Activated naive CD8-positive, alpha-beta T cell treated with anti-CD3 and anti-CD28 coated beads, Interleukin-2, amount 10 ng/mL, durations not matched to agents 7 days and 5 days (primary cell): ENCODE results near the gene GIMAP6. TPM values are rescaled to one million over a fixed set of nuclear protein-coding genes. Genes with fewer than 3 reads are reported as not detected.
"Not testable (repeated sequence)": the region's sequence is repeated elsewhere in the genome, so short reads cannot be mapped to it uniquely, and the experiment has no call there.

Experiments used
- ATAC-seq: fragments of 150-1000 bp; cut with Tn5 transposase; one replicate; pipeline ENCODE4 v1.10.0; 2021; ENCODE audit warnings: low read depth, moderate library complexity
- POLR2A ChIA-PET: fragments of 350-600 bp; sonication (Branson Sonifier 250); formaldehyde crosslinking; loops from one replicate; lab custom pipeline; 2021; ENCODE audit warnings: antibody characterized with exemption; lab: Charles Lee
- DNase-seq: peaks from one replicate; pipeline ENCODE4 v3.0.0; 2021
- H3K27ac Mint-ChIP-seq: one replicate; pipeline ENCODE4 v1.8.0; 2022; ENCODE audit warnings: mild to moderate bottlenecking, mixed read lengths
- H3K27me3 Mint-ChIP-seq: one replicate; pipeline ENCODE4 v1.8.0; 2022; ENCODE audit warnings: mild to moderate bottlenecking, moderate library complexity, mixed read lengths
- H3K36me3 Mint-ChIP-seq: one replicate; pipeline ENCODE4 v1.8.0; 2021; ENCODE audit warnings: mild to moderate bottlenecking, mixed read lengths
- H3K4me1 Mint-ChIP-seq: one replicate; pipeline ENCODE4 v1.8.0; 2021; ENCODE audit warnings: mixed read lengths
- H3K4me3 Mint-ChIP-seq: one replicate; pipeline ENCODE4 v1.8.0; 2022; ENCODE audit warnings: mild to moderate bottlenecking, moderate library complexity, mixed read lengths
- H3K9me3 Mint-ChIP-seq: one replicate; pipeline ENCODE4 v1.8.0; 2021; ENCODE audit warnings: mixed read lengths
- total RNA-seq, 2 experiments: library from RNA; stranded (reverse); gene quantifications; one replicate each; pipeline ENCODE4 v1.2.3, GENCODE V29; 2021

Gene GIMAP6
- total RNA-seq, 2 experiments from 2014 or later: 124 to 130 TPM

DNA sequence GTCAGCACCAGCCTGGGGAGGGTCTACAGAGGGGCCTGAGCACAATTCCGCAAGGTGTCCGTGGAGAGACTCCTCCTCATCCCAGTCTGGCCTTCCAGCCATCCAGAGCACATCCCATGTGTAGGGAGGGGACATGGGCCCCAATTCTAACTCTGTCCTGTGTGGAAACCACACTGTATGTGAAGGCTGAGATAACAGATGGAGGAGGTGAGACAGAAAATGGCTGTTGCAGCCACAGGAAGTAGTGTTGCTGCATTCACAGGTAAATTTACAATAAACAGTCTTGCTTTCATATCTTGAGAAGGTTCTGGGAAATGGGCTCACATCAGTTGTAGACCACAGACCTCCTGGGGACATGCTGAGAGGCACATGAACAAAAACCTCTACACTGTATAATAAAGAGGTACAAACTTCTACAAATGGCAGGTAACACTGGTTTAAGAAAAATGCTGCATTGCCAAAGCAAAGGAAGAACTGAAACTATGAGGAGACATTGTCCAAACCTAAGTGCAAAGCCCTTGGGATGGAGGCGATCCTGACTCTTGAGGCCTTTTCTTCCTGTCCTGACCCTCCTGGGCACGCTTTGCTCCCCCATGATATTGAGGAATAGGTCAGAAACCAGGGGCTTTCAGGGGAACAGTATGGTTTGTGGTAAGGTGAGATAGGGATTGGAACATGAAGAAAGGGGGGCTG, 31.8 kb upstream of the GIMAP6 start:
- DNase-seq (peak; percentile 58), ATAC-seq (peak; percentile 63)
- peak overlapping the region; percentile 67 for H3K4me3 Mint-ChIP-seq
- H3K27ac Mint-ChIP-seq: peak overlapping the region; percentile 89
- H3K4me1 Mint-ChIP-seq: peaks cover 73% of the 10 kb centered on the region
- POLR2A ChIA-PET: interaction anchor here (0.8 to 5.3 kb wide), 5 partner anchors 22 to 213 kb away, joined by 3 to 42 read pairs (median 3); partner anchors contain the start of genes GIMAP4 and GIMAP8
- H3K36me3 Mint-ChIP-seq: peaks cover 28% of the 10 kb centered on the region
- H3K27me3 Mint-ChIP-seq: no peaks in the 10 kb centered on the region
- H3K9me3 Mint-ChIP-seq: peaks cover 8% of the 10 kb centered on the region

GRCh38 chr7:150662821-150663220, 30.6 kb upstream of the GIMAP6 start:
- H3K27me3 Mint-ChIP-seq, H3K9me3 Mint-ChIP-seq, ATAC-seq, POLR2A ChIA-PET, DNase-seq: not testable (repeated sequence)
- H3K36me3 Mint-ChIP-seq: peaks cover 30% of the 10 kb centered on the region
- peak overlapping the region; percentile 53 for H3K4me3 Mint-ChIP-seq
- peak overlapping the region; percentile 89 for H3K27ac Mint-ChIP-seq
- peaks cover 65% of the 10 kb centered on the region for H3K4me1 Mint-ChIP-seq

GRCh38 chr7:150660939-150661613, 28.9 kb upstream of the GIMAP6 start:
- DNase-seq (no peak), ATAC-seq (no peak)
- Mint-ChIP-seq H3K27ac (peak overlapping the region; percentile 32), H3K4me3 (no peak overlapping the region), H3K27me3 (no peaks in the 10 kb centered on the region), H3K36me3 (peaks cover 43% of the 10 kb centered on the region), H3K4me1 (peaks cover 48% of the 10 kb centered on the region), H3K9me3 (peaks cover 14% of the 10 kb centered on the region)
- POLR2A ChIA-PET: interaction anchor here (0.6 to 0.9 kb wide), 2 partner anchors 27 to 38 kb away, joined by 3 read pairs; no protein-coding TSS in a partner anchor

- Mint-ChIP-seq H3K36me3 (peaks cover 56% of the 10 kb centered on the region), H3K27me3 (no peaks in the 10 kb centered on the region), H3K4me1 (peaks cover 18% of the 10 kb centered on the region), H3K4me3 (no peak overlapping the region), H3K9me3 (peaks cover 30% of the 10 kb centered on the region), H3K27ac (no peak overlapping the region)
- ATAC-seq (no peak), DNase-seq (no peak)
- POLR2A ChIA-PET: no interaction called here
These were observed 25.3 kb upstream of the GIMAP6 start for GRCh38 chr7:150657526-150657925.

GRCh38 chr7:150656047-150656446, 23.9 kb upstream of the GIMAP6 start:
- peaks cover 41% of the 10 kb centered on the region for H3K9me3 Mint-ChIP-seq

GRCh38 chr7:150654692-150655091, 22.5 kb upstream of the GIMAP6 start:
- H3K27ac Mint-ChIP-seq: no peak overlapping the region
- DNase-seq: no peak
- POLR2A ChIA-PET: no interaction called here
- H3K4me1 Mint-ChIP-seq: peaks cover 9% of the 10 kb centered on the region
- peaks cover 45% of the 10 kb centered on the region for H3K9me3 Mint-ChIP-seq
- ATAC-seq: no peak
- H3K36me3 Mint-ChIP-seq: peaks cover 61% of the 10 kb centered on the region
- no peak overlapping the region for H3K4me3 Mint-ChIP-seq
- no peaks in the 10 kb centered on the region for H3K27me3 Mint-ChIP-seq

More at GRCh38 chr7:150656047-150656446, 23.9 kb upstream of the GIMAP6 start:
- no peaks in the 10 kb centered on the region for H3K27me3 Mint-ChIP-seq
- ATAC-seq (no peak), DNase-seq (no peak)
- H3K4me3 Mint-ChIP-seq: no peak overlapping the region
- peaks cover 61% of the 10 kb centered on the region for H3K36me3 Mint-ChIP-seq
- peaks cover 12% of the 10 kb centered on the region for H3K4me1 Mint-ChIP-seq
- POLR2A ChIA-PET: no interaction called here
- H3K27ac Mint-ChIP-seq: no peak overlapping the region

DNA sequence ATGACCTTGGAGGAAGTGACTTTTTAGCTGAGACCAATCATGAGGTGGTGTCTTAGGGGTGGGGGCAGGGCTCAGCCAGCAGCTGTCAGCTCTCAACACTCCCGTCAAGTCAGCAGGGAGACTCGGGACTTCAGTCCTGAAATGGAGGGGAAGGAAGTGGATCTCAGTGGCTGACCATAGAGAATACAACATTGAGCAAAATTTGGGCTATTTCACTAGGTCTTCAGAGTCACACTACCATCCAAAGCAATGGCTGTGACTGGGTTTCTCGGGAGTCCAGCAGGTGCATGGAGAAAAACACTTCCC, 16.8 kb upstream of the GIMAP6 start:
- DNase-seq (no peak), ATAC-seq (no peak)
- peaks cover 60% of the 10 kb centered on the region for H3K36me3 Mint-ChIP-seq
- POLR2A ChIA-PET: interaction anchor here (1.2 to 2.6 kb wide), 2 partner anchors 19 to 135 kb away, joined by 4 to 7 read pairs; partner anchors contain the start of gene GIMAP7
- no peaks in the 10 kb centered on the region for H3K27me3 Mint-ChIP-seq
- H3K4me3 Mint-ChIP-seq: no peak overlapping the region
- H3K4me1 Mint-ChIP-seq: peaks cover 32% of the 10 kb centered on the region
- H3K9me3 Mint-ChIP-seq: peaks cover 44% of the 10 kb centered on the region
- peak overlapping the region; percentile 73 for H3K27ac Mint-ChIP-seq

DNA sequence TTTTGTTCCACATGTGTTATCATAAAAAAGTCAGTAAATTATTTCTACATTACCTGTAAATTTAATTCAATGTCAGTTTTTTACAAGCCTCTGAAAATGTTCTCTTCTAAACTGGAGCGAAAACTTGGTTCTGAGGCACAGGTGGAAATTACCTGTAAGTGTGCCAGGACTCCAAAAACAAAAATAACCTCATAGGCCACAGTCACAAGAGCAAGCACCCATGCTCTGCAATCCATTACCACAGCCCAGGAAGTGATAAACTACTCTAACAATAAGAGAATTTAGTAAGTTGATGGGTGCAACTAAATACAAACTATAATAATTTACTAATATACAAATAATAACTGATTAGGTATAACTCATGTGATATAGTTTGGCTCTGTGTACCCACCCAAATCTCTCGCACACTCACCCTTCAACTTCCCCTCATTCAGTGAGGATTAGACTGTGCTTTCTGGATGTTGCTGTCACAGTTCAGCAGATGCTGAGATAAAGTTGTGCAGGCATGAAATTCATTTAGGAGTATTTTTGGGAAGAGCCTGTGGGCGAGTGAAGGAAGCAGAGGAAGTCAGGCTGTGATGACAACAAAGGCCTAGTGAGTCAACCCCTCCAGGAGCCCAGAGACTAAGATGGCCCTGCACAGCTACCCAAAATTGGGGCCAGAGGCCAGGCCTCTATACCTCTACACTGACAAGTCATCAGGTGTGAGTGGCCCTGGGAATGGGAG, 16.3 kb upstream of the GIMAP6 start:
- POLR2A ChIA-PET: interaction anchor here (1.2 to 2.6 kb wide), 2 partner anchors 19 to 134 kb away, joined by 4 to 7 read pairs; partner anchors contain the start of gene GIMAP7
- DNase-seq (no peak), ATAC-seq (peak; percentile 56)
- H3K36me3 Mint-ChIP-seq: peaks cover 60% of the 10 kb centered on the region
- H3K27me3 Mint-ChIP-seq: no peaks in the 10 kb centered on the region
- peak overlapping the region; percentile 73 for H3K27ac Mint-ChIP-seq
- H3K4me3 Mint-ChIP-seq: peak overlapping the region; percentile 27
- H3K9me3 Mint-ChIP-seq: peaks cover 41% of the 10 kb centered on the region
- peaks cover 30% of the 10 kb centered on the region for H3K4me1 Mint-ChIP-seq

- Mint-ChIP-seq H3K27ac (peak overlapping the region; percentile 62), H3K4me1 (peaks cover 25% of the 10 kb centered on the region)
These were observed 13.3 kb upstream of the GIMAP6 start for GRCh38 chr7:150645259-150646020.

DNA sequence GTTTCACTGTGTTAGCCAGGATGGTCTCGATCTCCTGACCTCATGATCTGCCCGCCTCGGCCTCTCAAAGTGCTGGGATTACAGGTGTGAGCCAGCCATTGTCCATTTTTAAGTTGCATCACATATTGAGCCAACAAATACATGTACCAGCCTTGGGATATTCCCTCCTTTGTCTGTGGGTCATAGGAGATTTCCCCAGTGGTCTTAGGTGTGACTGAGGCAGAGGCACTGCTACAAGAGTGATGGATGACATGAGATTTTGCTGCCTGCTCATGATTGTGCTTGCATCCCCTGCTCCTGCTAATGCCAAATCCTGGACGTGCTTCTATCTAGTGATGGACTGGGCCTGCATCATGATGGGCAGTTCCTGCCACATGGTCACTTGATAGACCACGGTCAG, 10.7 kb upstream of the GIMAP6 start:
- peaks cover 50% of the 10 kb centered on the region for H3K36me3 Mint-ChIP-seq
- no peak overlapping the region for H3K27ac Mint-ChIP-seq
- H3K9me3 Mint-ChIP-seq: peaks cover 30% of the 10 kb centered on the region
- no peak for DNase-seq
- H3K4me3 Mint-ChIP-seq: no peak overlapping the region
- POLR2A ChIA-PET: interaction anchor here (1.4 kb wide), 1 partner anchor 162 kb away, joined by 3 read pairs; no protein-coding TSS in a partner anchor
- no peaks in the 10 kb centered on the region for H3K27me3 Mint-ChIP-seq
- peaks cover 14% of the 10 kb centered on the region for H3K4me1 Mint-ChIP-seq
- no peak for ATAC-seq

More at GRCh38 chr7:150645259-150646020, 13.3 kb upstream of the GIMAP6 start:
- POLR2A ChIA-PET: no interaction called here
- peaks cover 19% of the 10 kb centered on the region for H3K9me3 Mint-ChIP-seq
- H3K4me3 Mint-ChIP-seq: no peak overlapping the region
- DNase-seq (no peak), ATAC-seq (no peak)
- H3K36me3 Mint-ChIP-seq: peaks cover 44% of the 10 kb centered on the region
- H3K27me3 Mint-ChIP-seq: no peaks in the 10 kb centered on the region

DNA sequence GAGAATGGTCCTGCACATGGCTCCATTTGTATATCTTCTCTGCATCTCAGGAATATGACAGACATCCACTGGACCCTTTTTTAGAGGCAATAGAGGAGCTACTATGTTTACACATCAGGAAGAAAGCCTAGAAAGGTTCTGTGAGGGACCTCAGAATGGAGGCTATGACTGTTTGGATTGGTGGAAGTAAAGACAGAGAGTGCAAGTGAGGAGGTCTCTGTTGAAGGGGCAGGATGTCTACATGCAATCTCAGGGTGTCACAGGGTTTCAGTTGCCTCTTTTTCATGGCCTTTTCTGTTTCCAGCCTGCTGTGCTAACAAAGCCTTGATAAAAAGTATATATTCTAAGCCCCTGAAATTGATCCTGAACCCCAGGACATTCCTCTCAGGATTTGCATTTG, 9.7 kb upstream of the GIMAP6 start:
- POLR2A ChIA-PET: interaction anchor here (0.9 to 1.4 kb wide), 3 partner anchors 8 to 161 kb away, joined by 3 to 4 read pairs (median 3); partner anchors contain the start of gene GIMAP6
- H3K4me3 Mint-ChIP-seq: no peak overlapping the region
- H3K36me3 Mint-ChIP-seq: peaks cover 59% of the 10 kb centered on the region
- no peak overlapping the region for H3K27ac Mint-ChIP-seq
- DNase-seq: no peak
- ATAC-seq: no peak
- H3K4me1 Mint-ChIP-seq: peaks cover 14% of the 10 kb centered on the region
- peaks cover 39% of the 10 kb centered on the region for H3K9me3 Mint-ChIP-seq
- no peaks in the 10 kb centered on the region for H3K27me3 Mint-ChIP-seq

GRCh38 chr7:150633926-150634325, 1.7 kb upstream of the GIMAP6 start:
- Mint-ChIP-seq H3K9me3 (peaks cover 30% of the 10 kb centered on the region), H3K27ac (peak overlapping the region; percentile 39), H3K27me3 (no peaks in the 10 kb centered on the region), H3K4me1 (peaks cover 33% of the 10 kb centered on the region), H3K4me3 (peak overlapping the region; percentile 29), H3K36me3 (peaks cover 65% of the 10 kb centered on the region)
- POLR2A ChIA-PET: interaction anchor here (1.0 kb wide), 1 partner anchor 28 kb away, joined by 3 read pairs; no protein-coding TSS in a partner anchor
- ATAC-seq: no peak
- DNase-seq: no peak
